GM23248 (cell line): ENCODE results near the gene C14orf119. TPM values are rescaled to one million over a fixed set of nuclear protein-coding genes. Genes with fewer than 3 reads are reported as not detected.

Experiments
- DNase-seq: peaks from one replicate; pipeline ENCODE4 v3.0.0-alpha.2; 2015
- H2AFZ ChIP-seq: fragments of 200-600 bp; sonication (generic); 2 replicates; pipeline ENCODE4 v1.6.1; 2016; ENCODE audit warnings: antibody characterized with exemption
- H3F3A ChIP-seq: fragments of 200-600 bp; sonication (generic); 2 replicates; pipeline ENCODE4 v1.6.1; 2016; ENCODE audit warnings: mild to moderate bottlenecking, antibody characterized with exemption, mixed run types; ENCODE audit not compliant: insufficient read depth
- H3K27ac ChIP-seq: fragments of 200-600 bp; sonication (generic); 2 replicates; pipeline ENCODE4 v1.5.1; 2016; ENCODE audit warnings: mild to moderate bottlenecking
- H3K27me3 ChIP-seq: fragments of 200-600 bp; sonication (generic); replicated peaks from 2 replicates; pipeline ENCODE4 v1.6.1; 2016; ENCODE audit warnings: mild to moderate bottlenecking; ENCODE audit not compliant: insufficient read depth
- H3K36me3 ChIP-seq: fragments of 200-600 bp; sonication (generic); 2 replicates; pipeline ENCODE4 v1.6.1; 2016; ENCODE audit warnings: low read depth, mild to moderate bottlenecking
- H3K4me1 ChIP-seq: fragments of 200-600 bp; sonication (generic); 2 replicates; pipeline ENCODE4 v1.6.1; 2016; ENCODE audit warnings: mild to moderate bottlenecking; ENCODE audit not compliant: insufficient read depth
- H3K4me2 ChIP-seq: fragments of 200-600 bp; sonication (generic); one replicate; pipeline ENCODE4 v1.6.1; 2016; ENCODE audit warnings: mild to moderate bottlenecking; ENCODE audit not compliant: unreplicated experiment
- H3K4me3 ChIP-seq: fragments of 200-600 bp; sonication (generic); 2 replicates; pipeline ENCODE4 v1.5.1; 2016; ENCODE audit warnings: mild to moderate bottlenecking
- H3K79me2 ChIP-seq: fragments of 200-600 bp; sonication (generic); 2 replicates; pipeline ENCODE4 v1.6.1; 2016; ENCODE audit warnings: mild to moderate bottlenecking; ENCODE audit not compliant: insufficient read depth
- H3K9ac ChIP-seq: fragments of 200-600 bp; sonication (generic); 2 replicates; pipeline ENCODE4 v1.6.1; 2016; ENCODE audit warnings: mild to moderate bottlenecking
- H3K9me2 ChIP-seq: fragments of 200-600 bp; sonication (generic); 2 replicates; pipeline ENCODE4 v1.6.1; 2016; ENCODE audit warnings: mixed run types, mild to moderate bottlenecking, moderate library complexity; ENCODE audit not compliant: insufficient read depth
- H3K9me3 ChIP-seq: fragments of 200-600 bp; sonication (generic); one replicate; pipeline ENCODE4 v1.6.1; 2017; ENCODE audit warnings: low read depth
- H4K20me1 ChIP-seq: fragments of 200-600 bp; sonication (generic); 2 replicates; pipeline ENCODE4 v1.6.0; 2016; ENCODE audit not compliant: insufficient read depth
- EZH2 ChIP-seq: fragments of 200-600 bp; sonication (generic); IDR thresholded peaks from 2 replicates; pipeline ENCODE4 v1.6.1; 2018; ENCODE audit warnings: antibody characterized with exemption, mild to moderate bottlenecking; ENCODE audit not compliant: insufficient read depth, poor library complexity, severe bottlenecking
- EZH2phosphoT487 ChIP-seq: fragments of 200-600 bp; sonication (generic); IDR thresholded peaks from 2 replicates; pipeline ENCODE4 v1.6.1; 2018; ENCODE audit warnings: antibody characterized with exemption, moderate library complexity, mild to moderate bottlenecking, low read depth; ENCODE audit not compliant: insufficient read depth
- WGBS, 2 experiments: methylation state at CpG; one replicate each; pipeline ENCODE4 v1.1.6; 2015 to 2017; ENCODE audit warnings: low lambda C conversion rate in 2 of 2, low coverage in 1 of 2; ENCODE audit errors: missing lambda C conversion rate in 2 of 2; 5-methylcytosine and 5-hydroxymethylcytosine counted together
- in situ Hi-C: fragments of 300-500 bp; cut with MboI; formaldehyde crosslinking; loops from 2 replicates; pipeline ENCODE4 v1.15.0; 2020
- polyA plus RNA-seq: library from polyadenylated mRNA; unstranded; fragments of >200 nt; fragmentation: Nextera tagmentation; extraction: Ambion mirVana; gene quantifications from 2 replicates; pipeline ENCODE4 v1.2.1, GENCODE V29; 2016
- total RNA-seq: library from RNA; depleted of rRNA; stranded (reverse); fragments of >200 nt; shearing (Covaris generic); gene quantifications from 2 replicates; pipeline ENCODE4 v1.2.3, GENCODE V29; 2014

C14orf119 gene
- total and polyA plus RNA-seq, 2 experiments from 2014 or later = 48.7 to 166 TPM

- Histone ChIP-seq H3K36me3 (no peaks in the 10 kb centered on the region), H3K27me3 (no peaks in the 10 kb centered on the region), H3K4me3 (no peak overlapping the region), H3K9me3 (no peaks in the 10 kb centered on the region), H2AFZ (no peak overlapping the region), H3K4me2 (no peak overlapping the region), H3K79me2 (no peaks in the 10 kb centered on the region), H3K27ac (no peak overlapping the region), H3K4me1 (peaks cover 33% of the 10 kb centered on the region), H3F3A (peaks cover 9% of the 10 kb centered on the region), H3K9ac (no peak overlapping the region), H3K9me2 (no peaks in the 10 kb centered on the region), H4K20me1 (no peaks in the 10 kb centered on the region)
- no peak for TF ChIP-seq EZH2
- no peak for TF ChIP-seq EZH2phosphoT487
- in situ Hi-C loops = no loop called here
- DNase-seq = peak; percentile 16
- 55 to 61% methylated on average over 12 of the region's 12 CpGs for WGBS, 2 experiments
These were observed 17.3 kb downstream of the C14orf119 start for GRCh38 chr14:23112359-23113178.

- no peaks in the 10 kb centered on the region for H3K9me2 ChIP-seq
- H3K27ac ChIP-seq = peak overlapping the region; percentile 83; the same call in 1 of the 2 replicates
- H3K27me3 ChIP-seq = no peaks in the 10 kb centered on the region
- H3K4me3 ChIP-seq = no peak overlapping the region
- no peaks in the 10 kb centered on the region for H4K20me1 ChIP-seq
- TF ChIP-seq EZH2phosphoT487 (no peak), EZH2 (no peak)
- H3K9me3 ChIP-seq = no peaks in the 10 kb centered on the region
- peaks cover 33% of the 10 kb centered on the region for H3K4me1 ChIP-seq
- no peaks in the 10 kb centered on the region for H3K79me2 ChIP-seq
- H3K9ac ChIP-seq = no peak overlapping the region; the same call in 1 of the 2 replicates
- peaks cover 9% of the 10 kb centered on the region for H3F3A ChIP-seq
- peak overlapping the region; percentile 60 for H3K4me2 ChIP-seq
- 0 out of 2 replicates have a peak overlapping the region, but pooled peaks have one; percentile 15 for H2AFZ ChIP-seq
- peak; percentile 42 for DNase-seq
- no peaks in the 10 kb centered on the region for H3K36me3 ChIP-seq
- in situ Hi-C loops = no loop called here
- 62 to 67% methylated on average over 10 of the region's 10 CpGs for WGBS, 2 experiments
These were observed 18.3 kb downstream of the C14orf119 start for GRCh38 chr14:23113431-23114119.

GRCh38 chr14:23114120-23114458, 18.8 kb downstream of the C14orf119 start:
- TF ChIP-seq EZH2 (no peak), EZH2phosphoT487 (no peak)
- no peaks in the 10 kb centered on the region for H3K9me2 ChIP-seq
- H3K4me1 ChIP-seq = peaks cover 33% of the 10 kb centered on the region
- H3K79me2 ChIP-seq = no peaks in the 10 kb centered on the region
- peak overlapping the region; percentile 60 for H3K4me2 ChIP-seq
- H3K4me3 ChIP-seq = no peak overlapping the region
- no peaks in the 10 kb centered on the region for H3K9me3 ChIP-seq
- H4K20me1 ChIP-seq = no peaks in the 10 kb centered on the region
- H3K27me3 ChIP-seq = no peaks in the 10 kb centered on the region
- H3K27ac ChIP-seq = peak overlapping the region; percentile 83
- in situ Hi-C loops = no loop called here
- no peaks in the 10 kb centered on the region for H3K36me3 ChIP-seq
- DNase-seq = no peak
- 0 out of 2 replicates have a peak overlapping the region, but pooled peaks have one; percentile 3 for H2AFZ ChIP-seq
- peaks cover 9% of the 10 kb centered on the region; the same call in 1 of the 2 replicates for H3F3A ChIP-seq
- 84 to 87% methylated on average over 5 of the region's 5 CpGs for WGBS, 2 experiments
- no peak overlapping the region for H3K9ac ChIP-seq

- no peak for TF ChIP-seq EZH2phosphoT487
- no peak for TF ChIP-seq EZH2
- peaks cover 33% of the 10 kb centered on the region for H3K4me1 ChIP-seq
- H3K36me3 ChIP-seq = no peaks in the 10 kb centered on the region
- no peak for DNase-seq
- no peaks in the 10 kb centered on the region for H3K79me2 ChIP-seq
- no peaks in the 10 kb centered on the region for H3K27me3 ChIP-seq
- H3K9me2 ChIP-seq = no peaks in the 10 kb centered on the region
- peak overlapping the region; percentile 60 for H3K4me2 ChIP-seq
- peaks cover 9% of the 10 kb centered on the region; the same call in 1 of the 2 replicates for H3F3A ChIP-seq
- H3K4me3 ChIP-seq = no peak overlapping the region
- peak overlapping the region; percentile 38; the same call in 1 of the 2 replicates for H3K9ac ChIP-seq
- no peaks in the 10 kb centered on the region for H4K20me1 ChIP-seq
- 68 to 69% methylated on average over 4 of the region's 4 CpGs for WGBS, 2 experiments
- H2AFZ ChIP-seq = no peak overlapping the region
- H3K27ac ChIP-seq = peak overlapping the region; percentile 83
- in situ Hi-C loops = no loop called here
- no peaks in the 10 kb centered on the region for H3K9me3 ChIP-seq
These were observed 19.3 kb downstream of the C14orf119 start for GRCh38 chr14:23114669-23115038.
